SK-N-SH (cell line): ENCODE measurements around the gene NFIX.

Source experiments
- POLR2AphosphoS5 ChIP-seq: IDR thresholded peaks from 2 replicates; pipeline ENCODE4 v1.6.1; 2012; ENCODE audit warnings: low read depth, low read length
- TAF1 ChIP-seq: IDR thresholded peaks from 2 replicates; pipeline ENCODE4 v1.6.1; 2012; ENCODE audit warnings: low read depth, mild to moderate bottlenecking, low read length, moderate library complexity, borderline replicate concordance
- TCF12 ChIP-seq: IDR thresholded peaks from 2 replicates; pipeline ENCODE4 v1.4.0; 2012
- TF ChIP-seq, protein P1 (sequence below): IDR thresholded peaks from 2 replicates; pipeline ENCODE4 v1.4.0; 2012; ENCODE audit warnings: low read depth

GRCh38 chr19:13093407-13094105 lies 98.3 kb downstream of the NFIX start:
- TF ChIP-seq POLR2AphosphoS5: no peak
- TF ChIP-seq, protein P1, sequence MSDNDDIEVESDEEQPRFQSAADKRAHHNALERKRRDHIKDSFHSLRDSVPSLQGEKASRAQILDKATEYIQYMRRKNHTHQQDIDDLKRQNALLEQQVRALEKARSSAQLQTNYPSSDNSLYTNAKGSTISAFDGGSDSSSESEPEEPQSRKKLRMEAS: no peak
- TF ChIP-seq TAF1: no peak
- no peak for TF ChIP-seq TCF12
